Measurements from ENCODE around the gene SFPQ. TPM values are rescaled to one million over a fixed set of nuclear protein-coding genes. Genes with fewer than 3 reads are reported as not detected.

The SFPQ gene
- total and polyA plus RNA-seq, 3 donors from 2014 or later: 297 to 436 (median 417) TPM

GRCh38 chr1:35215346-35215745 lies 22.4 kb upstream of the SFPQ start:
- Histone ChIP-seq H3K4me1 (no peaks in the 10 kb centered on the region), H3K9me3 (no peaks in the 10 kb centered on the region), H3K27me3 (no peaks in the 10 kb centered on the region), H3K27ac (no peak overlapping the region), H3K36me3 (ENCODE audit: low read depth, missing control alignments) (no peaks in the 10 kb centered on the region), H3K4me3 (no peak overlapping the region)
- intact Hi-C loops (cut with DNase I; ENCODE audit: low total_unique reads): no loop called here
- DNase-seq: no peak
- TF ChIP-seq POLR2A (IDR thresholded peaks at IDR 0.05) (no peak), CTCF (IDR thresholded peaks at IDR 0.05) (no peak)
- 46 to 47% methylated on average over 3 of the region's 3 CpGs for WGBS, 2 donors

GRCh38 chr1:35211120-35211414 lies 18.1 kb upstream of the SFPQ start:
- WGBS, 2 donors: 40 to 53% methylated on average over 1 of the region's 1 CpG

GRCh38 chr1:35210321-35211119 lies 17.6 kb upstream of the SFPQ start:
- intact Hi-C loops (cut with DNase I; ENCODE audit: low total_unique reads): no loop called here
- no peak for DNase-seq
- Histone ChIP-seq H3K27ac (no peak overlapping the region), H3K9me3 (no peaks in the 10 kb centered on the region), H3K27me3 (no peaks in the 10 kb centered on the region), H3K36me3 (ENCODE audit: low read depth, missing control alignments) (no peaks in the 10 kb centered on the region), H3K4me1 (no peaks in the 10 kb centered on the region), H3K4me3 (no peak overlapping the region)
- WGBS, 2 donors: 53 to 61% methylated on average over 16 of the region's 16 CpGs
- no peak for TF ChIP-seq CTCF (IDR thresholded peaks at IDR 0.05)
- TF ChIP-seq POLR2A (IDR thresholded peaks at IDR 0.05): no peak

More at GRCh38 chr1:35211120-35211414, 18.1 kb upstream of the SFPQ start:
- H3K27me3 ChIP-seq: no peaks in the 10 kb centered on the region
- no peaks in the 10 kb centered on the region for H3K9me3 ChIP-seq
- H3K4me3 ChIP-seq: no peak overlapping the region
- TF ChIP-seq POLR2A (IDR thresholded peaks at IDR 0.05): no peak
- TF ChIP-seq CTCF (IDR thresholded peaks at IDR 0.05): no peak
- no peaks in the 10 kb centered on the region for H3K4me1 ChIP-seq
- H3K27ac ChIP-seq: no peak overlapping the region
- no peak for DNase-seq
- H3K36me3 ChIP-seq (ENCODE audit: low read depth, missing control alignments): no peaks in the 10 kb centered on the region
- intact Hi-C loops (cut with DNase I; ENCODE audit: low total_unique reads): no loop called here

GRCh38 chr1:35203295-35203694 lies 10.3 kb upstream of the SFPQ start:
- TF ChIP-seq CTCF (IDR thresholded peaks at IDR 0.05) (no peak), POLR2A (IDR thresholded peaks at IDR 0.05) (no peak)
- intact Hi-C loops (cut with DNase I; ENCODE audit: low total_unique reads): no loop called here
- Histone ChIP-seq H3K27ac (no peak overlapping the region), H3K9me3 (no peaks in the 10 kb centered on the region), H3K27me3 (no peaks in the 10 kb centered on the region), H3K4me3 (no peak overlapping the region), H3K36me3 (ENCODE audit: low read depth, missing control alignments) (no peaks in the 10 kb centered on the region), H3K4me1 (peaks cover 3% of the 10 kb centered on the region)
- WGBS, 2 donors: 71 to 82% methylated on average over 1 of the region's 1 CpG
- no peak for DNase-seq

Data from testis (tissue), 3 donors.